CD14-positive monocyte (primary cell): ENCODE results near the gene PIAS1. TPM values are rescaled to one million over a fixed set of nuclear protein-coding genes. Genes with fewer than 3 reads are reported as not detected.

Experiments
- DNase-seq, 3 donors: peaks; one replicate each; pipeline ENCODE4 v3.0.0-alpha.2; 2011 to 2022
- H2AFZ ChIP-seq: 2 replicates; pipeline ENCODE4 v1.6.0; 2012; ENCODE audit warnings: mild to moderate bottlenecking, low read depth, low read length, inconsistent platforms; ENCODE audit not compliant: insufficient read depth, poor library complexity, severe bottlenecking
- H3K27ac ChIP-seq, 2 donors: 1 replicate in 1 of 2; 2 replicates in 1 of 2; pipeline ENCODE4 v1.5.1; 2012 to 2013; ENCODE audit warnings: low read length in 2 of 2, control low read depth in 1 of 2, inconsistent platforms in 1 of 2, low read depth in 1 of 2, mild to moderate bottlenecking in 1 of 2
- H3K27me3 ChIP-seq, 2 donors: one replicate each; pipeline versions ENCODE4 v1.6.0 to v1.6.1; 2011 to 2013; ENCODE audit warnings: low read length in 2 of 2; ENCODE audit not compliant: control insufficient read depth in 2 of 2, insufficient read depth in 2 of 2
- H3K36me3 ChIP-seq, 2 donors: replicated peaks in 1 of 2; 1 replicate in 1 of 2; 2 replicates in 1 of 2; pipeline versions ENCODE4 v1.5.1 to v1.6.1; 2012 to 2013; ENCODE audit warnings: low read length in 2 of 2, control low read depth in 1 of 2, inconsistent platforms in 1 of 2, mild to moderate bottlenecking in 1 of 2; ENCODE audit not compliant: insufficient read depth in 2 of 2, control insufficient read depth in 1 of 2
- H3K4me1 ChIP-seq, 2 donors: 1 replicate in 1 of 2; 2 replicates in 1 of 2; pipeline versions ENCODE4 v1.5.1 to v1.6.1; 2012 to 2013; ENCODE audit warnings: low read length in 2 of 2, control low read depth in 1 of 2, inconsistent platforms in 1 of 2, mild to moderate bottlenecking in 1 of 2, moderate library complexity in 1 of 2; ENCODE audit not compliant: insufficient read depth in 2 of 2, control insufficient read depth in 1 of 2
- H3K4me2 ChIP-seq: replicated peaks from 2 replicates; pipeline ENCODE3; 2012; ENCODE audit warnings: low read length, moderate library complexity, mild to moderate bottlenecking; ENCODE audit not compliant: poor library complexity, severe bottlenecking; ENCODE audit errors: extremely low read depth
- H3K4me3 ChIP-seq, 3 experiments: fragments of 200-600 bp in 1 of 3; sonication (generic) in 1 of 3; replicated peaks in 1 of 3; 1 replicate in 2 of 3; 2 replicates in 1 of 3; pipeline ENCODE4 v1.5.1; 2011 to 2013; ENCODE audit warnings: low read length in 3 of 3, mild to moderate bottlenecking in 3 of 3, control low read depth in 2 of 3, low read depth in 2 of 3, inconsistent platforms in 1 of 3, moderate library complexity in 1 of 3
- H3K79me2 ChIP-seq: 2 replicates; pipeline ENCODE4 v1.6.0; 2012; ENCODE audit warnings: mild to moderate bottlenecking, control low read depth, inconsistent platforms, low read length, moderate library complexity; ENCODE audit not compliant: insufficient read depth
- H3K9ac ChIP-seq: 2 replicates; pipeline ENCODE4 v1.6.0; 2017; ENCODE audit warnings: low read length, mild to moderate bottlenecking; ENCODE audit not compliant: insufficient read depth, poor library complexity, severe bottlenecking
- H3K9me3 ChIP-seq, 2 donors: replicated peaks in 1 of 2; 1 replicate in 1 of 2; 2 replicates in 1 of 2; pipeline versions ENCODE4 v1.5.1 to v1.6.1; 2012 to 2013; ENCODE audit warnings: low read length in 2 of 2, control low read depth in 1 of 2; ENCODE audit not compliant: control insufficient read depth in 1 of 2, insufficient read depth in 1 of 2
- H4K20me1 ChIP-seq: 2 replicates; pipeline ENCODE4 v1.6.0; 2012; ENCODE audit warnings: mild to moderate bottlenecking, low read length, control low read depth, moderate library complexity; ENCODE audit not compliant: insufficient read depth
- H3K27ac Mint-ChIP-seq, 7 donors: one replicate each; pipeline ENCODE4 v1.8.0; 2020; ENCODE audit warnings: mild to moderate bottlenecking in 7 of 7, mixed read lengths in 7 of 7, moderate library complexity in 6 of 7, inconsistent platforms in 2 of 7
- H3K27me3 Mint-ChIP-seq, 3 donors: one replicate each; pipeline ENCODE4 v1.8.0; 2021 to 2022; ENCODE audit warnings: low read depth in 3 of 3, mild to moderate bottlenecking in 3 of 3, mixed read lengths in 3 of 3, moderate library complexity in 3 of 3, inconsistent platforms in 1 of 3
- H3K36me3 Mint-ChIP-seq, 2 donors: one replicate each; pipeline ENCODE4 v1.8.0; 2020; ENCODE audit warnings: mixed read lengths in 2 of 2, inconsistent platforms in 1 of 2, mild to moderate bottlenecking in 1 of 2
- H3K4me1 Mint-ChIP-seq: one replicate; pipeline ENCODE4 v1.8.0; 2020; ENCODE audit warnings: mild to moderate bottlenecking, mixed read lengths
- H3K4me3 Mint-ChIP-seq, 2 donors: one replicate each; pipeline ENCODE4 v1.8.0; 2020; ENCODE audit warnings: mild to moderate bottlenecking in 2 of 2, mixed read lengths in 2 of 2, moderate library complexity in 1 of 2
- H3K9me3 Mint-ChIP-seq, 7 donors: one replicate each; pipeline ENCODE4 v1.8.0; 2020 to 2022; ENCODE audit warnings: mixed read lengths in 7 of 7, mild to moderate bottlenecking in 6 of 7, moderate library complexity in 6 of 7, inconsistent platforms in 2 of 7
- WGBS: methylation state at CpG from one replicate; pipeline ENCODE4 v1.1.5; 2013; ENCODE audit warnings: missing lambda C conversion rate; ENCODE audit not compliant: insufficient coverage; 5-methylcytosine and 5-hydroxymethylcytosine counted together
- intact Hi-C, 2 donors: fragments of 100-400 bp; cut with micrococcal nuclease; formaldehyde crosslinking; loops; one replicate each; pipeline versions ENCODE4 v1.15.0 to v1.15.1; 2023
- polyA plus RNA-seq, 3 donors: library from polyadenylated mRNA; depleted of rRNA in 1 of 3; unstranded in 2 of 3; stranded (reverse) in 1 of 3; fragments of 300-500 nt in 2 of 3; fragments of >200 nt in 1 of 3; fragmentation: Illumina TruSeq in 2 of 3; gene quantifications; 1 replicate in 2 of 3; 2 replicates in 1 of 3; pipeline ENCODE4 v1.2.3, GENCODE V29; 2012 to 2021
- TF ChIP-seq, protein P1 (sequence below): fragments of 200-600 bp; IDR thresholded peaks from one replicate; pipeline ENCODE4 v1.8.0; 2022; ENCODE audit warnings: antibody characterized with exemption, mild to moderate bottlenecking

PIAS1 gene
- polyA plus RNA-seq, 3 donors, result 47.3 to 109 (median 89.8) TPM

DNA sequence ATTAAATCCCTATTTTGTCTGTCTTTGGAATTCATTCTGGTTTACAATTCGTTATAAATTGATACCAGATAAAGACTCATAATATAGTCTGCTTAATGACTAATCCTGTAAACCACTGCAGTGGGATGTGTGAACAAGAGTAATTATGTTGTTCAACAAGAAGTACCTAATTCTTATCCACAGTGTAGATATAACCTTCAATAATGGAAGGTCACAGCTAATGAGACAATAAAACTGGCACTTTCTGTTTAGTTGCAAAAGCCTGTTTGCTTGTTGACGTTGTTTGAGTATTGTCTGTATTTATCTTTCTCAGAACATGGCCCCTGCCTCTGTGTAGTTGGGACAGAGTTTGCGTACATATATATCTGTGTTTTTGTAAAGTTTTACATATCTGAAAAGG lies 26.7 kb downstream of the PIAS1 start:
- no peak for DNase-seq
- Histone ChIP-seq H3K9me3 (no peaks in the 10 kb centered on the region), H2AFZ (no peak overlapping the region), H3K9ac (no peak overlapping the region), H3K27me3 (no peaks in the 10 kb centered on the region), H3K79me2 (peaks cover 100% of the 10 kb centered on the region), H3K4me2 (no peak overlapping the region), H4K20me1 (peaks cover 100% of the 10 kb centered on the region), H3K4me3 (no peak overlapping the region), H3K4me1 (peaks cover 12 to 22% of the 10 kb centered on the region in 2 donors), H3K36me3 (peaks cover 0 to 3% of the 10 kb centered on the region in 2 donors), H3K27ac (peak overlapping the region in 1 of 2 donors; percentile 39)
- intact Hi-C loops, result no loop called here
- H3K27me3 Mint-ChIP-seq, result no peaks in the 10 kb centered on the region
- no peak overlapping the region for H3K27ac Mint-ChIP-seq
- no peaks in the 10 kb centered on the region for H3K9me3 Mint-ChIP-seq
- peaks cover 2 to 11% of the 10 kb centered on the region in 2 donors for H3K36me3 Mint-ChIP-seq
- peaks cover 60% of the 10 kb centered on the region for H3K4me1 Mint-ChIP-seq
- TF ChIP-seq, protein P1, sequence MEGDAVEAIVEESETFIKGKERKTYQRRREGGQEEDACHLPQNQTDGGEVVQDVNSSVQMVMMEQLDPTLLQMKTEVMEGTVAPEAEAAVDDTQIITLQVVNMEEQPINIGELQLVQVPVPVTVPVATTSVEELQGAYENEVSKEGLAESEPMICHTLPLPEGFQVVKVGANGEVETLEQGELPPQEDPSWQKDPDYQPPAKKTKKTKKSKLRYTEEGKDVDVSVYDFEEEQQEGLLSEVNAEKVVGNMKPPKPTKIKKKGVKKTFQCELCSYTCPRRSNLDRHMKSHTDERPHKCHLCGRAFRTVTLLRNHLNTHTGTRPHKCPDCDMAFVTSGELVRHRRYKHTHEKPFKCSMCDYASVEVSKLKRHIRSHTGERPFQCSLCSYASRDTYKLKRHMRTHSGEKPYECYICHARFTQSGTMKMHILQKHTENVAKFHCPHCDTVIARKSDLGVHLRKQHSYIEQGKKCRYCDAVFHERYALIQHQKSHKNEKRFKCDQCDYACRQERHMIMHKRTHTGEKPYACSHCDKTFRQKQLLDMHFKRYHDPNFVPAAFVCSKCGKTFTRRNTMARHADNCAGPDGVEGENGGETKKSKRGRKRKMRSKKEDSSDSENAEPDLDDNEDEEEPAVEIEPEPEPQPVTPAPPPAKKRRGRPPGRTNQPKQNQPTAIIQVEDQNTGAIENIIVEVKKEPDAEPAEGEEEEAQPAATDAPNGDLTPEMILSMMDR, result no peak
- no CpG with 5 or more reads among the region's 3 CpGs for WGBS
- no peak overlapping the region for H3K4me3 Mint-ChIP-seq

DNA sequence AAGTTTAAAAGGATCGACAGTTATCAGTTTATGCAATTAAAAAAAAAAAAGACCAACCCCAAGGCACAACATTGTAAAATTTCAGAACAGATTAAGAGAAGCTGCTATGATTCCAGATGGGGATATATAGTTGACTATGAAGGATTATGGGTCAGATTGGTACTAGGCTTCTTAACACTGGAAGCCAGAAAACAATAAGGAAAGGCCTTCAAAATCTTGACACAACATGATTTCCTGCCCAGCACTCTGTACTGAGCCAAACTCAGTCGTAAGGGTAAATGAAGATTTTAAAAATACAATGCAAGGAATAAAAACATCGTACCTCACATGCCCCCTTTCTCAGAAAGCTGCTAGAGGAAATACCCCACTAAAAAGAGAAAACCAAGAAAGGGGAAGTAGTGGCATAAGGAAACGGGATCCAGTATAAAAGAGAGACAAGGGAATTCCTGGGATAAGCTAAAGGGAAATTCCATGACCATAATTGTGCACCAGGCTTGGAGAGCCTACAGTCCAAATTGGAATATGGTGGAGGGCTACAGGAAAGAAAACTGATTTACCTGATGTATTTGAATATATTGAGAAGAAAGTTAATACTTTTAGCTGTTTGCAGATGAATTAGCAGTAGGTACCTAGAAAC lies 27.9 kb downstream of the PIAS1 start:
- H3K9me3 Mint-ChIP-seq, result no peaks in the 10 kb centered on the region
- Histone ChIP-seq H3K27me3 (no peaks in the 10 kb centered on the region), H3K27ac (peak overlapping the region in 1 of 2 donors; percentile 21), H3K4me1 (peaks cover 12 to 22% of the 10 kb centered on the region in 2 donors), H3K4me2 (peak overlapping the region; percentile 7), H3K79me2 (peaks cover 100% of the 10 kb centered on the region), H3K9ac (no peak overlapping the region), H3K4me3 (no peak overlapping the region), H4K20me1 (peaks cover 100% of the 10 kb centered on the region), H2AFZ (no peak overlapping the region), H3K9me3 (no peaks in the 10 kb centered on the region), H3K36me3 (peaks cover 10 to 15% of the 10 kb centered on the region in 2 donors)
- no peak overlapping the region for H3K4me3 Mint-ChIP-seq
- peak in 1 of 3 donors; percentile 32 for DNase-seq
- peaks cover 52% of the 10 kb centered on the region for H3K4me1 Mint-ChIP-seq
- TF ChIP-seq, protein P1, result no peak
- peak overlapping the region in 5 of 7 donors; percentile 42 to 58 (median 46) for H3K27ac Mint-ChIP-seq
- WGBS, result no CpG with 5 or more reads among the region's 4 CpGs
- intact Hi-C loops, result no loop called here
- no peaks in the 10 kb centered on the region for H3K27me3 Mint-ChIP-seq
- peaks cover 7 to 13% of the 10 kb centered on the region in 2 donors for H3K36me3 Mint-ChIP-seq
